Calu3 (cell line): ENCODE data around the gene GARIN5A. TPM values are rescaled to one million over a fixed set of nuclear protein-coding genes. Genes with fewer than 3 reads are reported as not detected.

Experiments
- BruUV-seq: library from RNA; stranded (reverse); fragments of 400-500 nt; replicated peaks from 2 replicates; lab custom pipeline; 2021; lab: Mats Ljungman, UMichigan
- CTCF ChIA-PET: fragments of 300-600 bp; sonication (Branson Sonifier 250); formaldehyde crosslinking; loops from one replicate; lab custom pipeline; 2022; ENCODE audit warnings: antibody characterized with exemption; lab: Charles Lee
- DNase-seq: peaks from one replicate; pipeline ENCODE4 v3.0.0; 2022
- H3K27ac Mint-ChIP-seq: one replicate; pipeline ENCODE4 v1.8.0; 2022; ENCODE audit warnings: mixed read lengths; ENCODE audit not compliant: unreplicated experiment
- H3K27me3 Mint-ChIP-seq: one replicate; pipeline ENCODE4 v1.8.0; 2022; ENCODE audit warnings: mixed read lengths; ENCODE audit not compliant: unreplicated experiment
- H3K36me3 Mint-ChIP-seq: one replicate; pipeline ENCODE4 v1.8.0; 2022; ENCODE audit warnings: mild to moderate bottlenecking, moderate library complexity, mixed read lengths; ENCODE audit not compliant: insufficient read depth, unreplicated experiment
- H3K4me1 Mint-ChIP-seq: one replicate; pipeline ENCODE4 v1.8.0; 2022; ENCODE audit warnings: mild to moderate bottlenecking, low read depth, mixed read lengths; ENCODE audit not compliant: unreplicated experiment
- H3K4me3 Mint-ChIP-seq: one replicate; pipeline ENCODE4 v1.8.0; 2022; ENCODE audit warnings: mild to moderate bottlenecking, low read depth, moderate library complexity, mixed read lengths; ENCODE audit not compliant: unreplicated experiment
- H3K9me3 Mint-ChIP-seq: one replicate; pipeline ENCODE4 v1.8.0; 2022; ENCODE audit warnings: low read depth, mixed read lengths; ENCODE audit not compliant: unreplicated experiment
- intact Hi-C: fragments of 100-400 bp; cut with micrococcal nuclease; formaldehyde crosslinking; loops from one replicate; pipeline ENCODE4 v1.10.0; 2022; ENCODE audit not compliant: unreplicated experiment
- total RNA-seq: library from RNA; stranded (reverse); gene quantifications from 2 replicates; pipeline ENCODE4 v1.2.3, GENCODE V29; 2022
- TF ChIP-seq, protein P1 (sequence below): fragments of 200-600 bp; IDR thresholded peaks from one replicate; pipeline ENCODE4 v1.8.0; 2022; ENCODE audit warnings: antibody characterized with exemption; ENCODE audit not compliant: unreplicated experiment

The GARIN5A gene
- total RNA-seq, 1 experiment from 2014 or later = 6.0 TPM

GRCh38 chr19:50509366-50509765, 32.7 kb upstream of the GARIN5A start:
- no peak for DNase-seq
- peak overlapping the region; percentile 2 for H3K4me3 Mint-ChIP-seq
- H3K27me3 Mint-ChIP-seq = peaks cover 32% of the 10 kb centered on the region
- H3K9me3 Mint-ChIP-seq = no peaks in the 10 kb centered on the region
- CTCF ChIA-PET = no interaction called here
- H3K4me1 Mint-ChIP-seq = peaks cover 13% of the 10 kb centered on the region
- intact Hi-C loops = no loop called here
- peaks cover 61% of the 10 kb centered on the region for H3K36me3 Mint-ChIP-seq
- H3K27ac Mint-ChIP-seq = peak overlapping the region; percentile 18
- TF ChIP-seq, protein P1, sequence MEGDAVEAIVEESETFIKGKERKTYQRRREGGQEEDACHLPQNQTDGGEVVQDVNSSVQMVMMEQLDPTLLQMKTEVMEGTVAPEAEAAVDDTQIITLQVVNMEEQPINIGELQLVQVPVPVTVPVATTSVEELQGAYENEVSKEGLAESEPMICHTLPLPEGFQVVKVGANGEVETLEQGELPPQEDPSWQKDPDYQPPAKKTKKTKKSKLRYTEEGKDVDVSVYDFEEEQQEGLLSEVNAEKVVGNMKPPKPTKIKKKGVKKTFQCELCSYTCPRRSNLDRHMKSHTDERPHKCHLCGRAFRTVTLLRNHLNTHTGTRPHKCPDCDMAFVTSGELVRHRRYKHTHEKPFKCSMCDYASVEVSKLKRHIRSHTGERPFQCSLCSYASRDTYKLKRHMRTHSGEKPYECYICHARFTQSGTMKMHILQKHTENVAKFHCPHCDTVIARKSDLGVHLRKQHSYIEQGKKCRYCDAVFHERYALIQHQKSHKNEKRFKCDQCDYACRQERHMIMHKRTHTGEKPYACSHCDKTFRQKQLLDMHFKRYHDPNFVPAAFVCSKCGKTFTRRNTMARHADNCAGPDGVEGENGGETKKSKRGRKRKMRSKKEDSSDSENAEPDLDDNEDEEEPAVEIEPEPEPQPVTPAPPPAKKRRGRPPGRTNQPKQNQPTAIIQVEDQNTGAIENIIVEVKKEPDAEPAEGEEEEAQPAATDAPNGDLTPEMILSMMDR = no peak
- no TSS peak for BruUV-seq

GRCh38 chr19:50508843-50509190, 32.2 kb upstream of the GARIN5A start:
- CTCF ChIA-PET = no interaction called here
- Mint-ChIP-seq H3K27ac (peak overlapping the region; percentile 18), H3K9me3 (no peaks in the 10 kb centered on the region)

GRCh38 chr19:50507376-50507775, 30.7 kb upstream of the GARIN5A start:
- H3K27ac Mint-ChIP-seq = no peak overlapping the region
- BruUV-seq = no TSS peak
- peaks cover 13% of the 10 kb centered on the region for H3K27me3 Mint-ChIP-seq
- no peak for DNase-seq
- H3K36me3 Mint-ChIP-seq = peaks cover 44% of the 10 kb centered on the region
- H3K9me3 Mint-ChIP-seq = no peaks in the 10 kb centered on the region
- H3K4me3 Mint-ChIP-seq = no peak overlapping the region
- intact Hi-C loops = no loop called here
- CTCF ChIA-PET = no interaction called here
- peaks cover 13% of the 10 kb centered on the region for H3K4me1 Mint-ChIP-seq
- TF ChIP-seq, protein P1 = no peak

More at GRCh38 chr19:50508843-50509190, 32.2 kb upstream of the GARIN5A start:
- TSS peak; percentile 71 for BruUV-seq
- TF ChIP-seq, protein P1 = no peak
- Mint-ChIP-seq H3K27me3 (peaks cover 27% of the 10 kb centered on the region), H3K4me1 (peaks cover 13% of the 10 kb centered on the region), H3K4me3 (no peak overlapping the region), H3K36me3 (peaks cover 57% of the 10 kb centered on the region)
- intact Hi-C loops = no loop called here
- DNase-seq = no peak

GRCh38 chr19:50506700-50507099, 30.1 kb upstream of the GARIN5A start:
- no peak overlapping the region for H3K27ac Mint-ChIP-seq
- no TSS peak for BruUV-seq
- no peaks in the 10 kb centered on the region for H3K9me3 Mint-ChIP-seq
- CTCF ChIA-PET = no interaction called here
- H3K27me3 Mint-ChIP-seq = peaks cover 6% of the 10 kb centered on the region
- H3K36me3 Mint-ChIP-seq = peaks cover 37% of the 10 kb centered on the region
- no peak overlapping the region for H3K4me3 Mint-ChIP-seq
- TF ChIP-seq, protein P1 = no peak
- peaks cover 8% of the 10 kb centered on the region for H3K4me1 Mint-ChIP-seq
- intact Hi-C loops = no loop called here
- DNase-seq = no peak
